GM23338 (cell line): ENCODE results near the gene PPP2R1B. TPM values are rescaled to one million over a fixed set of nuclear protein-coding genes. Genes with fewer than 3 reads are reported as not detected.

Experiments
- ATAC-seq: fragments of 200-7000 bp; cut with Tn5 transposase; 3 replicates; pipeline ENCODE4 v1.9.1; 2020
- DNase-seq: peaks from one replicate; pipeline ENCODE4 v3.0.0-alpha.2; 2015; ENCODE audit warnings: low spot score
- H2AFZ ChIP-seq: fragments of 200-600 bp; sonication (generic); 2 replicates; pipeline ENCODE4 v1.8.0; 2016; ENCODE audit warnings: antibody characterized with exemption, mild to moderate bottlenecking, moderate library complexity
- H3F3A ChIP-seq: fragments of 200-600 bp; sonication (generic); replicated peaks from 2 replicates; pipeline ENCODE4 v1.8.0; 2017; ENCODE audit warnings: antibody characterized with exemption, mixed run types, low read depth
- H3K27ac ChIP-seq: fragments of 200-600 bp; sonication (generic); 2 replicates; pipeline ENCODE4 v1.6.1; 2016; ENCODE audit warnings: low read depth
- H3K27me3 ChIP-seq: fragments of 200-600 bp; sonication (generic); 2 replicates; pipeline ENCODE4 v1.8.0; 2016; ENCODE audit warnings: mild to moderate bottlenecking, mixed run types, moderate library complexity; ENCODE audit not compliant: insufficient read depth
- H3K36me3 ChIP-seq: fragments of 200-600 bp; sonication (generic); 2 replicates; pipeline ENCODE4 v1.8.0; 2016; ENCODE audit warnings: mild to moderate bottlenecking; ENCODE audit not compliant: insufficient read depth
- H3K4me1 ChIP-seq: fragments of 200-600 bp; sonication (generic); 2 replicates; pipeline ENCODE4 v1.8.0; 2016; ENCODE audit warnings: mild to moderate bottlenecking, moderate library complexity; ENCODE audit not compliant: insufficient read depth
- H3K4me2 ChIP-seq: fragments of 200-600 bp; sonication (generic); 2 replicates; pipeline ENCODE4 v1.7.1; 2017; ENCODE audit warnings: mixed run types
- H3K4me3 ChIP-seq: fragments of 200-600 bp; sonication (generic); 2 replicates; pipeline ENCODE4 v1.6.1; 2016; ENCODE audit warnings: mixed run types
- H3K79me2 ChIP-seq: fragments of 200-600 bp; sonication (generic); replicated peaks from 2 replicates; pipeline ENCODE4 v1.8.0; 2017; ENCODE audit warnings: mild to moderate bottlenecking; ENCODE audit not compliant: insufficient read depth
- H3K9me2 ChIP-seq: fragments of 200-600 bp; sonication (generic); 2 replicates; pipeline ENCODE4 v1.8.0; 2017; ENCODE audit not compliant: insufficient read depth
- H4K20me1 ChIP-seq: fragments of 200-600 bp; sonication (generic); replicated peaks from 2 replicates; pipeline ENCODE4 v1.8.0; 2017; ENCODE audit warnings: mild to moderate bottlenecking; ENCODE audit not compliant: insufficient read depth
- H3K27ac Mint-ChIP-seq: 2 replicates; pipeline ENCODE4 v1.8.0; 2020; ENCODE audit warnings: inconsistent platforms, mild to moderate bottlenecking, moderate library complexity, mixed read lengths
- H3K27me3 Mint-ChIP-seq: 3 replicates; pipeline ENCODE4 v1.8.0; 2022; ENCODE audit warnings: low read depth, mild to moderate bottlenecking, moderate library complexity, mixed read lengths, inconsistent platforms; ENCODE audit not compliant: insufficient read depth, poor library complexity
- H3K36me3 Mint-ChIP-seq: 3 replicates; pipeline ENCODE4 v1.8.0; 2021; ENCODE audit warnings: low read depth, mild to moderate bottlenecking, inconsistent platforms, moderate library complexity, mixed read lengths
- H3K4me1 Mint-ChIP-seq: 3 replicates; pipeline ENCODE4 v1.8.0; 2020; ENCODE audit warnings: mild to moderate bottlenecking, inconsistent platforms, mixed read lengths
- H3K4me3 Mint-ChIP-seq: 3 replicates; pipeline ENCODE4 v1.8.0; 2021; ENCODE audit warnings: moderate library complexity, mild to moderate bottlenecking, inconsistent platforms, mixed read lengths
- H3K9me3 Mint-ChIP-seq: 3 replicates; pipeline ENCODE4 v1.8.0; 2020; ENCODE audit warnings: moderate library complexity, mild to moderate bottlenecking, inconsistent platforms, mixed read lengths
- EZH2 ChIP-seq: fragments of 200-600 bp; sonication (generic); IDR thresholded peaks from one replicate; pipeline ENCODE4 v1.8.0; 2017; ENCODE audit warnings: antibody characterized with exemption, mild to moderate bottlenecking, low read depth; ENCODE audit not compliant: unreplicated experiment
- EZH2phosphoT487 ChIP-seq: fragments of 200-600 bp; sonication (generic); IDR thresholded peaks from one replicate; pipeline ENCODE4 v1.8.1; 2018; ENCODE audit warnings: antibody characterized with exemption; ENCODE audit not compliant: unreplicated experiment
- JUNB ChIP-seq: IDR thresholded peaks from one replicate; pipeline ENCODE4 v1.6.1; 2016; ENCODE audit warnings: antibody characterized with exemption; ENCODE audit not compliant: unreplicated experiment
- POLR2AphosphoS5 ChIP-seq: IDR thresholded peaks from 2 replicates; pipeline ENCODE4 v1.6.1; 2016; ENCODE audit warnings: antibody characterized with exemption, low read depth
- ZNF331 ChIP-seq: fragments of 250-450 bp; sonication (Bioruptor Pico); IDR thresholded peaks from 2 replicates; pipeline ENCODE4 v1.5.0; 2020; ENCODE audit warnings: low read depth, mild to moderate bottlenecking, moderate library complexity
- polyA plus RNA-seq: library from polyadenylated mRNA; unstranded; fragments of >200 nt; fragmentation: Nextera tagmentation; extraction: Ambion mirVana; gene quantifications from 2 replicates; pipeline ENCODE4 v1.2.1, GENCODE V29; 2016
- total RNA-seq: library from RNA; depleted of rRNA; stranded (reverse); fragments of >200 nt; shearing (Covaris generic); gene quantifications from 2 replicates; pipeline ENCODE4 v1.2.3, GENCODE V29; 2014
- TF ChIP-seq, protein P1 (sequence below), 2 experiments: fragments of 200-600 bp in 1 of 2; sonication (generic) in 1 of 2; conservative IDR thresholded peaks; 2 replicates each; pipeline versions ENCODE4 v1.5.1 to v1.6.1; 2016 to 2017; ENCODE audit warnings: antibody characterized with exemption in 2 of 2, low read depth in 2 of 2, mild to moderate bottlenecking in 2 of 2, moderate library complexity in 1 of 2
- TF ChIP-seq, protein P2 (sequence below): fragments of 250-450 bp; sonication (Bioruptor Pico); IDR thresholded peaks from 2 replicates; pipeline ENCODE4 v1.5.0; 2020; ENCODE audit warnings: mild to moderate bottlenecking, moderate library complexity
- TF ChIP-seq, protein P3 (sequence below): IDR thresholded peaks from one replicate; pipeline ENCODE4 v1.6.1; 2018; ENCODE audit warnings: antibody characterized with exemption; ENCODE audit not compliant: unreplicated experiment

Gene PPP2R1B
- total and polyA plus RNA-seq, 2 experiments from 2014 or later: 18.5 to 82.0 TPM

DNA sequence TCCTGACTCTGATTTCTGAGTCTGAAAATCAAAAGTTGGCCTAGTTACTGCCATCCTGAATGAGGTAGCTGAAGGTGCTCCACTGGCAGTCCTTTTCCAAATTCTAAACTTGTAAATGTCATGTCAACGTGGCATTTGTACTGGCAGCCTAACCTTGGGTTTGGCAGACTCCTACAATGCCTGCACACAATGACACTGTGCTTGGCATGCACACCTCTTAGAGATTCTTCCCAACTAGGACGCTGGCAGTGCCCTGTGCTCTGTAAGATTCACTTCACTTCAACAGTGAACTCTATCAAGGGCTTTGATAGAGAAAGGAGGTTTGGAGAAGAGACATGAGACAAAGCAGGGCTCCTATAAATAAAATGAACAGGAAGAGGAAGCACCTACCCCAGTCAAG, 21.9 kb upstream of the PPP2R1B start:
- Mint-ChIP-seq H3K27me3 (no peaks in the 10 kb centered on the region), H3K9me3 (no peaks in the 10 kb centered on the region), H3K4me1 (no peaks in the 10 kb centered on the region), H3K4me3 (no peak overlapping the region), H3K27ac (no peak overlapping the region), H3K36me3 (no peaks in the 10 kb centered on the region)
- no peak for TF ChIP-seq JUNB
- TF ChIP-seq, protein P1, sequence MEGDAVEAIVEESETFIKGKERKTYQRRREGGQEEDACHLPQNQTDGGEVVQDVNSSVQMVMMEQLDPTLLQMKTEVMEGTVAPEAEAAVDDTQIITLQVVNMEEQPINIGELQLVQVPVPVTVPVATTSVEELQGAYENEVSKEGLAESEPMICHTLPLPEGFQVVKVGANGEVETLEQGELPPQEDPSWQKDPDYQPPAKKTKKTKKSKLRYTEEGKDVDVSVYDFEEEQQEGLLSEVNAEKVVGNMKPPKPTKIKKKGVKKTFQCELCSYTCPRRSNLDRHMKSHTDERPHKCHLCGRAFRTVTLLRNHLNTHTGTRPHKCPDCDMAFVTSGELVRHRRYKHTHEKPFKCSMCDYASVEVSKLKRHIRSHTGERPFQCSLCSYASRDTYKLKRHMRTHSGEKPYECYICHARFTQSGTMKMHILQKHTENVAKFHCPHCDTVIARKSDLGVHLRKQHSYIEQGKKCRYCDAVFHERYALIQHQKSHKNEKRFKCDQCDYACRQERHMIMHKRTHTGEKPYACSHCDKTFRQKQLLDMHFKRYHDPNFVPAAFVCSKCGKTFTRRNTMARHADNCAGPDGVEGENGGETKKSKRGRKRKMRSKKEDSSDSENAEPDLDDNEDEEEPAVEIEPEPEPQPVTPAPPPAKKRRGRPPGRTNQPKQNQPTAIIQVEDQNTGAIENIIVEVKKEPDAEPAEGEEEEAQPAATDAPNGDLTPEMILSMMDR (conservative IDR thresholded peaks at IDR 0.05; ENCODE audit: low read depth in 2 of 2): no peak
- no peak for TF ChIP-seq POLR2AphosphoS5
- no peak for TF ChIP-seq EZH2
- TF ChIP-seq EZH2phosphoT487: no peak
- TF ChIP-seq, protein P2, sequence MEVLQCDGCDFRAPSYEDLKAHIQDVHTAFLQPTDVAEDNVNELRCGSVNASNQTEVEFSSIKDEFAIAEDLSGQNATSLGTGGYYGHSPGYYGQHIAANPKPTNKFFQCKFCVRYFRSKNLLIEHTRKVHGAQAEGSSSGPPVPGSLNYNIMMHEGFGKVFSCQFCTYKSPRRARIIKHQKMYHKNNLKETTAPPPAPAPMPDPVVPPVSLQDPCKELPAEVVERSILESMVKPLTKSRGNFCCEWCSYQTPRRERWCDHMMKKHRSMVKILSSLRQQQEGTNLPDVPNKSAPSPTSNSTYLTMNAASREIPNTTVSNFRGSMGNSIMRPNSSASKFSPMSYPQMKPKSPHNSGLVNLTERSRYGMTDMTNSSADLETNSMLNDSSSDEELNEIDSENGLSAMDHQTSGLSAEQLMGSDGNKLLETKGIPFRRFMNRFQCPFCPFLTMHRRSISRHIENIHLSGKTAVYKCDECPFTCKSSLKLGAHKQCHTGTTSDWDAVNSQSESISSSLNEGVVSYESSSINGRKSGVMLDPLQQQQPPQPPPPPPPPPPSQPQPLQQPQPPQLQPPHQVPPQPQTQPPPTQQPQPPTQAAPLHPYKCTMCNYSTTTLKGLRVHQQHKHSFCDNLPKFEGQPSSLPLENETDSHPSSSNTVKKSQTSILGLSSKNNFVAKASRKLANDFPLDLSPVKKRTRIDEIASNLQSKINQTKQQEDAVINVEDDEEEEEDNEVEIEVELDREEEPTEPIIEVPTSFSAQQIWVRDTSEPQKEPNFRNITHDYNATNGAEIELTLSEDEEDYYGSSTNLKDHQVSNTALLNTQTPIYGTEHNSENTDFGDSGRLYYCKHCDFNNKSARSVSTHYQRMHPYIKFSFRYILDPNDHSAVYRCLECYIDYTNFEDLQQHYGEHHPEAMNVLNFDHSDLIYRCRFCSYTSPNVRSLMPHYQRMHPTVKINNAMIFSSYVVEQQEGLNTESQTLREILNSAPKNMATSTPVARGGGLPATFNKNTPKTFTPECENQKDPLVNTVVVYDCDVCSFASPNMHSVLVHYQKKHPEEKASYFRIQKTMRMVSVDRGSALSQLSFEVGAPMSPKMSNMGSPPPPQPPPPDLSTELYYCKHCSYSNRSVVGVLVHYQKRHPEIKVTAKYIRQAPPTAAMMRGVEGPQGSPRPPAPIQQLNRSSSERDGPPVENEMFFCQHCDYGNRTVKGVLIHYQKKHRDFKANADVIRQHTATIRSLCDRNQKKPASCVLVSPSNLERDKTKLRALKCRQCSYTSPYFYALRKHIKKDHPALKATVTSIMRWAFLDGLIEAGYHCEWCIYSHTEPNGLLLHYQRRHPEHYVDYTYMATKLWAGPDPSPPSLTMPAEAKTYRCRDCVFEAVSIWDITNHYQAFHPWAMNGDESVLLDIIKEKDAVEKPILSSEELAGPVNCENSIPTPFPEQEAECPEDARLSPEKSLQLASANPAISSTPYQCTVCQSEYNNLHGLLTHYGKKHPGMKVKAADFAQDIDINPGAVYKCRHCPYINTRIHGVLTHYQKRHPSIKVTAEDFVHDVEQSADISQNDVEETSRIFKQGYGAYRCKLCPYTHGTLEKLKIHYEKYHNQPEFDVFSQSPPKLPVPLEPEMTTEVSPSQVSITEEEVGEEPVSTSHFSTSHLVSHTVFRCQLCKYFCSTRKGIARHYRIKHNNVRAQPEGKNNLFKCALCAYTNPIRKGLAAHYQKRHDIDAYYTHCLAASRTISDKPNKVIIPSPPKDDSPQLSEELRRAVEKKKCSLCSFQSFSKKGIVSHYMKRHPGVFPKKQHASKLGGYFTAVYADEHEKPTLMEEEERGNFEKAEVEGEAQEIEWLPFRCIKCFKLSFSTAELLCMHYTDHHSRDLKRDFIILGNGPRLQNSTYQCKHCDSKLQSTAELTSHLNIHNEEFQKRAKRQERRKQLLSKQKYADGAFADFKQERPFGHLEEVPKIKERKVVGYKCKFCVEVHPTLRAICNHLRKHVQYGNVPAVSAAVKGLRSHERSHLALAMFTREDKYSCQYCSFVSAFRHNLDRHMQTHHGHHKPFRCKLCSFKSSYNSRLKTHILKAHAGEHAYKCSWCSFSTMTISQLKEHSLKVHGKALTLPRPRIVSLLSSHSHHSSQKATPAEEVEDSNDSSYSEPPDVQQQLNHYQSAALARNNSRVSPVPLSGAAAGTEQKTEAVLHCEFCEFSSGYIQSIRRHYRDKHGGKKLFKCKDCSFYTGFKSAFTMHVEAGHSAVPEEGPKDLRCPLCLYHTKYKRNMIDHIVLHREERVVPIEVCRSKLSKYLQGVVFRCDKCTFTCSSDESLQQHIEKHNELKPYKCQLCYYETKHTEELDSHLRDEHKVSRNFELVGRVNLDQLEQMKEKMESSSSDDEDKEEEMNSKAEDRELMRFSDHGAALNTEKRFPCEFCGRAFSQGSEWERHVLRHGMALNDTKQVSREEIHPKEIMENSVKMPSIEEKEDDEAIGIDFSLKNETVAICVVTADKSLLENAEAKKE (CRISPR knock-in tag): no peak
- no peak for TF ChIP-seq ZNF331
- TF ChIP-seq, protein P3, sequence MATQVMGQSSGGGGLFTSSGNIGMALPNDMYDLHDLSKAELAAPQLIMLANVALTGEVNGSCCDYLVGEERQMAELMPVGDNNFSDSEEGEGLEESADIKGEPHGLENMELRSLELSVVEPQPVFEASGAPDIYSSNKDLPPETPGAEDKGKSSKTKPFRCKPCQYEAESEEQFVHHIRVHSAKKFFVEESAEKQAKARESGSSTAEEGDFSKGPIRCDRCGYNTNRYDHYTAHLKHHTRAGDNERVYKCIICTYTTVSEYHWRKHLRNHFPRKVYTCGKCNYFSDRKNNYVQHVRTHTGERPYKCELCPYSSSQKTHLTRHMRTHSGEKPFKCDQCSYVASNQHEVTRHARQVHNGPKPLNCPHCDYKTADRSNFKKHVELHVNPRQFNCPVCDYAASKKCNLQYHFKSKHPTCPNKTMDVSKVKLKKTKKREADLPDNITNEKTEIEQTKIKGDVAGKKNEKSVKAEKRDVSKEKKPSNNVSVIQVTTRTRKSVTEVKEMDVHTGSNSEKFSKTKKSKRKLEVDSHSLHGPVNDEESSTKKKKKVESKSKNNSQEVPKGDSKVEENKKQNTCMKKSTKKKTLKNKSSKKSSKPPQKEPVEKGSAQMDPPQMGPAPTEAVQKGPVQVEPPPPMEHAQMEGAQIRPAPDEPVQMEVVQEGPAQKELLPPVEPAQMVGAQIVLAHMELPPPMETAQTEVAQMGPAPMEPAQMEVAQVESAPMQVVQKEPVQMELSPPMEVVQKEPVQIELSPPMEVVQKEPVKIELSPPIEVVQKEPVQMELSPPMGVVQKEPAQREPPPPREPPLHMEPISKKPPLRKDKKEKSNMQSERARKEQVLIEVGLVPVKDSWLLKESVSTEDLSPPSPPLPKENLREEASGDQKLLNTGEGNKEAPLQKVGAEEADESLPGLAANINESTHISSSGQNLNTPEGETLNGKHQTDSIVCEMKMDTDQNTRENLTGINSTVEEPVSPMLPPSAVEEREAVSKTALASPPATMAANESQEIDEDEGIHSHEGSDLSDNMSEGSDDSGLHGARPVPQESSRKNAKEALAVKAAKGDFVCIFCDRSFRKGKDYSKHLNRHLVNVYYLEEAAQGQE: no peak
- ATAC-seq (no peak), DNase-seq (no peak)
- H3K4me2 ChIP-seq: no peak overlapping the region
- no peaks in the 10 kb centered on the region for H3K79me2 ChIP-seq
- no peaks in the 10 kb centered on the region; the same call in 1 of the 2 replicates for H3K36me3 ChIP-seq
- no peak overlapping the region for H3K4me3 ChIP-seq
- no peaks in the 10 kb centered on the region for H4K20me1 ChIP-seq
- H3F3A ChIP-seq: no peaks in the 10 kb centered on the region
- no peaks in the 10 kb centered on the region for H3K27me3 ChIP-seq
- no peaks in the 10 kb centered on the region for H3K4me1 ChIP-seq
- H3K9me2 ChIP-seq: no peaks in the 10 kb centered on the region
- no peak overlapping the region for H2AFZ ChIP-seq
- H3K27ac ChIP-seq: no peak overlapping the region
